HL-60 (cell line): ENCODE data around the gene MTMR11.

Experiments
- TF ChIP-seq, protein P1 (sequence below): IDR thresholded peaks from 2 replicates; pipeline ENCODE4 v1.6.1; 2012; ENCODE audit warnings: low read depth; ENCODE audit not compliant: insufficient replicate concordance
- TF ChIP-seq, protein P2 (sequence below): IDR thresholded peaks from one replicate; pipeline ENCODE4 v1.5.1; 2011; ENCODE audit warnings: low read length, control low read depth, inconsistent platforms; ENCODE audit not compliant: insufficient read depth

DNA sequence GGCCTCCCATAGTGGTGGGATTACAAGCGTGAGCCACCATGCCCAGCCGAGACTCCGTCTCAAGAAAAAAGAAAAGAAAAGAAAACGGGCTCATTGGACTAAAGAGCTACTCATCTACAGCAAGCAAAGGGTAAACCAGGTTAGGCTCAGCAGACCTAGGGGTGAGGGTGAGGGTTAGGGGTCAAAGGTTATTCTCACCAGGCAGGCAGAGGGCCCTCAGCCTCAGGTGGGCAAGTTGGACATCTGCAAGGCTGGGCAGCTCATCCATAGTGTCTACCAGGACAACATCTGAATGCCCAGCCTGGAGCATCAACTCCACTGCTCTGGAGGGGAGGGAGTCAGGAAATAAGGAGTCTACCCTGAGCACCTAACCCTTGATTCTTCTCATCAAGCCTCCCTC lies 3.5 kb downstream of the MTMR11 start:
- TF ChIP-seq, protein P1, sequence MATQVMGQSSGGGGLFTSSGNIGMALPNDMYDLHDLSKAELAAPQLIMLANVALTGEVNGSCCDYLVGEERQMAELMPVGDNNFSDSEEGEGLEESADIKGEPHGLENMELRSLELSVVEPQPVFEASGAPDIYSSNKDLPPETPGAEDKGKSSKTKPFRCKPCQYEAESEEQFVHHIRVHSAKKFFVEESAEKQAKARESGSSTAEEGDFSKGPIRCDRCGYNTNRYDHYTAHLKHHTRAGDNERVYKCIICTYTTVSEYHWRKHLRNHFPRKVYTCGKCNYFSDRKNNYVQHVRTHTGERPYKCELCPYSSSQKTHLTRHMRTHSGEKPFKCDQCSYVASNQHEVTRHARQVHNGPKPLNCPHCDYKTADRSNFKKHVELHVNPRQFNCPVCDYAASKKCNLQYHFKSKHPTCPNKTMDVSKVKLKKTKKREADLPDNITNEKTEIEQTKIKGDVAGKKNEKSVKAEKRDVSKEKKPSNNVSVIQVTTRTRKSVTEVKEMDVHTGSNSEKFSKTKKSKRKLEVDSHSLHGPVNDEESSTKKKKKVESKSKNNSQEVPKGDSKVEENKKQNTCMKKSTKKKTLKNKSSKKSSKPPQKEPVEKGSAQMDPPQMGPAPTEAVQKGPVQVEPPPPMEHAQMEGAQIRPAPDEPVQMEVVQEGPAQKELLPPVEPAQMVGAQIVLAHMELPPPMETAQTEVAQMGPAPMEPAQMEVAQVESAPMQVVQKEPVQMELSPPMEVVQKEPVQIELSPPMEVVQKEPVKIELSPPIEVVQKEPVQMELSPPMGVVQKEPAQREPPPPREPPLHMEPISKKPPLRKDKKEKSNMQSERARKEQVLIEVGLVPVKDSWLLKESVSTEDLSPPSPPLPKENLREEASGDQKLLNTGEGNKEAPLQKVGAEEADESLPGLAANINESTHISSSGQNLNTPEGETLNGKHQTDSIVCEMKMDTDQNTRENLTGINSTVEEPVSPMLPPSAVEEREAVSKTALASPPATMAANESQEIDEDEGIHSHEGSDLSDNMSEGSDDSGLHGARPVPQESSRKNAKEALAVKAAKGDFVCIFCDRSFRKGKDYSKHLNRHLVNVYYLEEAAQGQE = no peak
- TF ChIP-seq, protein P2, sequence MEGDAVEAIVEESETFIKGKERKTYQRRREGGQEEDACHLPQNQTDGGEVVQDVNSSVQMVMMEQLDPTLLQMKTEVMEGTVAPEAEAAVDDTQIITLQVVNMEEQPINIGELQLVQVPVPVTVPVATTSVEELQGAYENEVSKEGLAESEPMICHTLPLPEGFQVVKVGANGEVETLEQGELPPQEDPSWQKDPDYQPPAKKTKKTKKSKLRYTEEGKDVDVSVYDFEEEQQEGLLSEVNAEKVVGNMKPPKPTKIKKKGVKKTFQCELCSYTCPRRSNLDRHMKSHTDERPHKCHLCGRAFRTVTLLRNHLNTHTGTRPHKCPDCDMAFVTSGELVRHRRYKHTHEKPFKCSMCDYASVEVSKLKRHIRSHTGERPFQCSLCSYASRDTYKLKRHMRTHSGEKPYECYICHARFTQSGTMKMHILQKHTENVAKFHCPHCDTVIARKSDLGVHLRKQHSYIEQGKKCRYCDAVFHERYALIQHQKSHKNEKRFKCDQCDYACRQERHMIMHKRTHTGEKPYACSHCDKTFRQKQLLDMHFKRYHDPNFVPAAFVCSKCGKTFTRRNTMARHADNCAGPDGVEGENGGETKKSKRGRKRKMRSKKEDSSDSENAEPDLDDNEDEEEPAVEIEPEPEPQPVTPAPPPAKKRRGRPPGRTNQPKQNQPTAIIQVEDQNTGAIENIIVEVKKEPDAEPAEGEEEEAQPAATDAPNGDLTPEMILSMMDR = no peak
